22Rv1 (cell line): ENCODE data around the gene KDM4C.

Source experiments
- H3K27ac ChIP-seq: fragments of 450-650 bp; 2 replicates; pipeline ENCODE4 v1.5.1; 2017
- CTCF ChIP-seq: fragments of 450-650 bp; IDR thresholded peaks from 2 replicates; pipeline ENCODE4 v1.5.1; 2017; ENCODE audit warnings: mild to moderate bottlenecking
- ZFX ChIP-seq: fragments of 450-650 bp; IDR thresholded peaks from 2 replicates; pipeline ENCODE4 v1.6.1; 2017; ENCODE audit warnings: antibody characterized with exemption, borderline replicate concordance

The KDM4C gene

GRCh38 chr9:7094052-7094451 is 336.3 kb downstream of the KDM4C start:
- no peak overlapping the region for H3K27ac ChIP-seq
- TF ChIP-seq ZFX (no peak), CTCF (peak; percentile 44)

GRCh38 chr9:7094576-7094975 is 336.8 kb downstream of the KDM4C start:
- no peak overlapping the region for H3K27ac ChIP-seq

DNA sequence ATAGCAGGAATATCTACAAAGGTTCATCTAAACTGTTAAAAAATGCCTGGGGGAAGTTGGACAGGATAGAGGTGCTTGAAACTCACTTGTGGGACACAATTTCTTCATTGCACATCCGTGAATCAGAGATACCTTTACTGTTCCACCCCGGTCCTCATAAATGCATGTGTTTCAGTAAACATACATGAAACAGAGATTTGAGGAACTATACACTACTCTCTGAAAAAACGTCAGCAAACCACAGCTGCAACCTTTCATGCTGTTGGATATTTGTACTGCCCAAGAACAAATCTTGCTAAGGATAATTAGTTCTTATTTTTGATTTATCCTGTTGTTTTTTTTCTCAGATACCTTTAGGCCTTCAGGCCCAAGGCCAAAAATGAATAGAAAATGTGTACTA is 337.3 kb downstream of the KDM4C start:
- TF ChIP-seq CTCF (no peak), ZFX (no peak)
- no peak overlapping the region for H3K27ac ChIP-seq

More at GRCh38 chr9:7094576-7094975, 336.8 kb downstream of the KDM4C start:
- TF ChIP-seq ZFX (no peak), CTCF (no peak)

- H3K27ac ChIP-seq: no peak overlapping the region
- no peak for TF ChIP-seq ZFX
- no peak for TF ChIP-seq CTCF
These were observed 339.4 kb downstream of the KDM4C start for GRCh38 chr9:7097040-7097715.

DNA sequence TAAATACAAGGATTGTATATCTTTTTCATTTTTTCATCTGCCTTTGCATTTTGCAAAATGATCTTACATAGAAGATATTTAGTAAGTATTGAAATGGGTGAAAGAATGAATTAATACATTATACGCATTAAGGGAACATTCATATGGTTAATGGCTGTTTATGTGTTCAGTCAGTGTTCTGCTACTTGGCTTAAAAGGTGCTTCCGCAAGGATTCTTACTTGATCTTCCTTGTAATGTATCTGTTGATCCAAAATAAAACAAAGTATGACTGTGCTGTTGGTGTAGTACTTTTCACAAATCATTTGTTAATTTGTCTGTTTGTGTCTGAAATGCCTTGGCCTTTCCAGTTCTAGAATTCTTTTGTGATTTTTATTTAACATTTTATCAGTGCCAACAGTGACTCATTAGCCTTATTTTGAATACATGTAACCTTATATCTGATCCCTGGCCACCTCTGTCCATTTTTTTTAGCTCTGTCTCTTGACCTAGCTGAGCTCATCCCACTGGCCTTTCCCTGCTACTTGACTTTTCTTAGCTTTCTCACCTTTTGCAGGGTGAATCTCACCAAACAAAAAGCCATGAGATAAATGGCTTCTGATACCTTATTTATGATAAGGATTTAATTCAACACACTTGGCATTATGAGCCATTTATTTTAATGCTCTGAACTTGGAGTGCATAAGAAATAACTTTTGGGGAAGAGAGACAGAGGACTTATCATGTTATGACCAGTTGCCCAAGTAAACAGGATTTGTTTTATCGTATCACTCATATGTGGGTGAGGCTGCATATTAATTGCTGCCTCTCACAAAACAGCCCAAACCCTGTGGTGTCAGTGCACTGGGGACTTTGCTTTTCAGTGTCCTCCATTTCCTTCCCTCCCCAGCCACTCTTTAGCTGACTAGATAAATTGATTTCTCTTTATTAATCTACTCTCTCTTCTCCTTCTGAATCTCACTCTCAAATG is 340.3 kb downstream of the KDM4C start:
- no peak for TF ChIP-seq ZFX
- TF ChIP-seq CTCF: no peak
- no peak overlapping the region for H3K27ac ChIP-seq

- TF ChIP-seq CTCF (no peak), ZFX (no peak)
- H3K27ac ChIP-seq: no peak overlapping the region
These were observed 345.6 kb downstream of the KDM4C start for GRCh38 chr9:7103367-7103766.

- no peak overlapping the region for H3K27ac ChIP-seq
- TF ChIP-seq ZFX (no peak), CTCF (no peak)
These were observed 346.0 kb downstream of the KDM4C start for GRCh38 chr9:7103771-7104170.
